ENCODE results near the gene SLC12A9.
A peak's percentile ranks its signal among the peaks of the same experiment; 100 is the strongest.

SLC12A9 gene

GRCh38 chr7:100895701-100895955 lies 43.1 kb downstream of the SLC12A9 start, which contains the start of gene ACHE:
Gene ACHE (minus strand): TSS chr7:100895888. CDS start chr7:100894232, 1,656 bp downstream.
- Histone ChIP-seq H2AFZ (ENCODE audit: low read length) (no peak within 1 kb of the TSS), H3K4me1 (ENCODE audit: insufficient read depth, low read length, severe bottlenecking) (peaks cover 15% of the 10 kb centered on the region)

GRCh38 chr7:100895956-100896731 lies 43.6 kb downstream of the SLC12A9 start:
- no peak overlapping the region for H2AFZ ChIP-seq (ENCODE audit: low read length)

More at GRCh38 chr7:100895701-100895955, 43.1 kb downstream of the SLC12A9 start, which contains the start of gene ACHE:
- no peak for TF ChIP-seq CTCF (IDR thresholded peaks at IDR 0.05; ENCODE audit: low read length)
- TF ChIP-seq EZH2 (IDR thresholded peaks at IDR 0.05; ENCODE audit: borderline replicate concordance, low read length) = no peak
- Histone ChIP-seq H3K79me2 (ENCODE audit: insufficient read depth, low read length) (no peaks in the 10 kb centered on the region), H3K4me2 (ENCODE audit: low read length) (peak within 1 kb of the TSS; percentile 32; the same call in 1 of the 2 replicates), H3K27me3 (ENCODE audit: insufficient read depth, low read length) (peaks cover 2% of the 10 kb centered on the region; the same call in 1 of the 2 replicates), H3K4me3 (ENCODE audit: low read depth, low read length, poor library complexity, severe bottlenecking) (no peak within 1 kb of the TSS), H3K9me3 (ENCODE audit: low read length) (no peaks in the 10 kb centered on the region), H4K20me1 (ENCODE audit: insufficient read depth, low read length) (no peaks in the 10 kb centered on the region), H3F3A (ENCODE audit: insufficient read depth, low read length) (no peaks in the 10 kb centered on the region), H3K9me2 (ENCODE audit: low read depth, low read length) (no peaks in the 10 kb centered on the region), H3K36me3 (ENCODE audit: insufficient read depth, low read length) (no peaks in the 10 kb centered on the region), H3K9ac (ENCODE audit: low read length) (no peak within 1 kb of the TSS), H3K27ac (ENCODE audit: low read depth, low read length, poor library complexity, severe bottlenecking) (no peak within 1 kb of the TSS)

More at GRCh38 chr7:100895956-100896731, 43.6 kb downstream of the SLC12A9 start:
- H4K20me1 ChIP-seq (ENCODE audit: insufficient read depth, low read length) = no peaks in the 10 kb centered on the region
- no peak overlapping the region for H3K27ac ChIP-seq (ENCODE audit: low read depth, low read length, poor library complexity, severe bottlenecking)
- H3K79me2 ChIP-seq (ENCODE audit: insufficient read depth, low read length) = no peaks in the 10 kb centered on the region
- H3K9ac ChIP-seq (ENCODE audit: low read length) = no peak overlapping the region
- H3K9me2 ChIP-seq (ENCODE audit: low read depth, low read length) = no peaks in the 10 kb centered on the region
- no peak overlapping the region for H3K4me3 ChIP-seq (ENCODE audit: low read depth, low read length, poor library complexity, severe bottlenecking)
- H3F3A ChIP-seq (ENCODE audit: insufficient read depth, low read length) = no peaks in the 10 kb centered on the region
- peaks cover 5% of the 10 kb centered on the region for H3K27me3 ChIP-seq (ENCODE audit: insufficient read depth, low read length)
- peaks cover 14% of the 10 kb centered on the region for H3K4me1 ChIP-seq (ENCODE audit: insufficient read depth, low read length, severe bottlenecking)
- TF ChIP-seq EZH2 (IDR thresholded peaks at IDR 0.05; ENCODE audit: borderline replicate concordance, low read length) (peak; percentile 91; the same call in 1 of the 2 replicates), CTCF (IDR thresholded peaks at IDR 0.05; ENCODE audit: low read length) (no peak)
- H3K4me2 ChIP-seq (ENCODE audit: low read length) = peak overlapping the region; percentile 32; the same call in 1 of the 2 replicates
- H3K36me3 ChIP-seq (ENCODE audit: insufficient read depth, low read length) = no peaks in the 10 kb centered on the region
- H3K9me3 ChIP-seq (ENCODE audit: low read length) = no peaks in the 10 kb centered on the region
